Large intestine (tissue), 3 donors: Measurements from ENCODE around the gene RBM33. TPM values are rescaled to one million over a fixed set of nuclear protein-coding genes. Genes with fewer than 3 reads are reported as not detected.

Experiments used
- DNase-seq, 2 donors: peaks; one replicate each; pipeline versions ENCODE4 v3.0.0 to v3.0.0-alpha.2; 2013
- H3K27ac ChIP-seq: one replicate; pipeline ENCODE4 v1.5.1; 2013; ENCODE audit warnings: low read length
- H3K27me3 ChIP-seq: 2 replicates; pipeline ENCODE4 v1.6.1; 2013; ENCODE audit warnings: low read length; ENCODE audit not compliant: control insufficient read depth, insufficient read depth
- H3K36me3 ChIP-seq: 2 replicates; pipeline ENCODE4 v1.6.1; 2013; ENCODE audit warnings: low read length; ENCODE audit not compliant: control insufficient read depth, insufficient read depth
- H3K4me1 ChIP-seq: one replicate; pipeline ENCODE4 v1.6.1; 2013; ENCODE audit warnings: low read length; ENCODE audit not compliant: control insufficient read depth, insufficient read depth
- H3K4me3 ChIP-seq: one replicate; pipeline ENCODE4 v1.5.1; 2013; ENCODE audit warnings: low read length
- H3K9me3 ChIP-seq: one replicate; pipeline ENCODE4 v1.6.1; 2013; ENCODE audit warnings: mild to moderate bottlenecking, low read depth, low read length, moderate library complexity; ENCODE audit not compliant: control insufficient read depth
- WGBS: methylation state at CpG from one replicate; pipeline ENCODE4 v1.1.5; 2013; ENCODE audit warnings: low lambda C conversion rate; ENCODE audit not compliant: insufficient coverage; 5-methylcytosine and 5-hydroxymethylcytosine counted together
- polyA plus RNA-seq: library from polyadenylated mRNA; unstranded; fragments of 120-200 nt; gene quantifications from one replicate; pipeline ENCODE4 v1.2.1, GENCODE V29; 2013

The RBM33 gene
- polyA plus RNA-seq, 1 donor, result 42.8 TPM

GRCh38 chr7:155660758-155661093, 16.3 kb downstream of the RBM33 start:
- no peak overlapping the region for H3K27ac ChIP-seq
- 100% methylated on average over 1 of the region's 1 CpG for WGBS

GRCh38 chr7:155662343-155663043, 18.0 kb downstream of the RBM33 start:
- no CpG with 5 or more reads among the region's 5 CpGs for WGBS
- no peak for DNase-seq
- Histone ChIP-seq H3K36me3 (peaks cover 11% of the 10 kb centered on the region), H3K27me3 (no peaks in the 10 kb centered on the region), H3K4me3 (no peak overlapping the region), H3K9me3 (no peaks in the 10 kb centered on the region), H3K4me1 (no peaks in the 10 kb centered on the region), H3K27ac (no peak overlapping the region)

More at GRCh38 chr7:155660758-155661093, 16.3 kb downstream of the RBM33 start:
- Histone ChIP-seq H3K4me1 (no peaks in the 10 kb centered on the region), H3K9me3 (no peaks in the 10 kb centered on the region), H3K27me3 (no peaks in the 10 kb centered on the region), H3K36me3 (peaks cover 5% of the 10 kb centered on the region), H3K4me3 (no peak overlapping the region)
- no peak for DNase-seq

DNA sequence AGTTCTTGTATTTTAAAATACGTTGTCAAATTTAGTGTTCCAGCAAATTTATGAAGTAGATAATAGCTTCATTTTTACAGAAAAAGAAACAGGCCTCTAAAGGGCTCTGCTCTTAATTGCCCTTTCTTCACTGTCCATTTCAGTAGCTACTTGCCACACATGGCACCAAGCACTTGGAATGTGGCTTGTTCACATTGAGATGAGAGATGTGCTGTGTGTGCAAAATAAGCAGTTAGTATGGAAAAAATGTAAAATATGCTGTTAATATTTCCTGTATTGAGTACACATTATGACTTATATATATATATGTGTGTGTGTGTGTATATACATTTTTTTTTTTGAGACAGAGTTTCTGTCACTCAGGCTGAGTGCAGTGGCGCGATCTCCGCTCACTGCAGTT, 19.5 kb downstream of the RBM33 start:
- WGBS, result no CpG with 5 or more reads among the region's 4 CpGs
- Histone ChIP-seq H3K4me3 (no peak overlapping the region), H3K36me3 (peaks cover 11% of the 10 kb centered on the region), H3K9me3 (no peaks in the 10 kb centered on the region), H3K4me1 (no peaks in the 10 kb centered on the region), H3K27ac (no peak overlapping the region), H3K27me3 (no peaks in the 10 kb centered on the region)
- no peak for DNase-seq

- Histone ChIP-seq H3K4me1 (no peaks in the 10 kb centered on the region), H3K27ac (no peak overlapping the region), H3K36me3 (peaks cover 18% of the 10 kb centered on the region), H3K4me3 (no peak overlapping the region), H3K9me3 (no peaks in the 10 kb centered on the region), H3K27me3 (no peaks in the 10 kb centered on the region)
- DNase-seq, result no peak
- WGBS, result 80% methylated on average over 1 of the region's 9 CpGs
These were observed 20.9 kb downstream of the RBM33 start for GRCh38 chr7:155665079-155665956.

- no peak overlapping the region for H3K4me3 ChIP-seq
- no peak for DNase-seq
- H3K27ac ChIP-seq, result no peak overlapping the region
- H3K4me1 ChIP-seq, result no peaks in the 10 kb centered on the region
- WGBS, result no CpG with 5 or more reads among the region's 3 CpGs
- no peaks in the 10 kb centered on the region for H3K27me3 ChIP-seq
- H3K9me3 ChIP-seq, result no peaks in the 10 kb centered on the region
- peaks cover 19% of the 10 kb centered on the region for H3K36me3 ChIP-seq
These were observed 21.5 kb downstream of the RBM33 start for GRCh38 chr7:155665957-155666287.

- H3K4me3 ChIP-seq, result no peak overlapping the region
- DNase-seq, result no peak
- no CpG with 5 or more reads among the region's 6 CpGs for WGBS
- H3K27me3 ChIP-seq, result no peaks in the 10 kb centered on the region
- peaks cover 19% of the 10 kb centered on the region for H3K36me3 ChIP-seq
- no peaks in the 10 kb centered on the region for H3K4me1 ChIP-seq
- H3K27ac ChIP-seq, result no peak overlapping the region
- H3K9me3 ChIP-seq, result no peaks in the 10 kb centered on the region
These were observed 22.9 kb downstream of the RBM33 start for GRCh38 chr7:155667241-155667829.

DNA sequence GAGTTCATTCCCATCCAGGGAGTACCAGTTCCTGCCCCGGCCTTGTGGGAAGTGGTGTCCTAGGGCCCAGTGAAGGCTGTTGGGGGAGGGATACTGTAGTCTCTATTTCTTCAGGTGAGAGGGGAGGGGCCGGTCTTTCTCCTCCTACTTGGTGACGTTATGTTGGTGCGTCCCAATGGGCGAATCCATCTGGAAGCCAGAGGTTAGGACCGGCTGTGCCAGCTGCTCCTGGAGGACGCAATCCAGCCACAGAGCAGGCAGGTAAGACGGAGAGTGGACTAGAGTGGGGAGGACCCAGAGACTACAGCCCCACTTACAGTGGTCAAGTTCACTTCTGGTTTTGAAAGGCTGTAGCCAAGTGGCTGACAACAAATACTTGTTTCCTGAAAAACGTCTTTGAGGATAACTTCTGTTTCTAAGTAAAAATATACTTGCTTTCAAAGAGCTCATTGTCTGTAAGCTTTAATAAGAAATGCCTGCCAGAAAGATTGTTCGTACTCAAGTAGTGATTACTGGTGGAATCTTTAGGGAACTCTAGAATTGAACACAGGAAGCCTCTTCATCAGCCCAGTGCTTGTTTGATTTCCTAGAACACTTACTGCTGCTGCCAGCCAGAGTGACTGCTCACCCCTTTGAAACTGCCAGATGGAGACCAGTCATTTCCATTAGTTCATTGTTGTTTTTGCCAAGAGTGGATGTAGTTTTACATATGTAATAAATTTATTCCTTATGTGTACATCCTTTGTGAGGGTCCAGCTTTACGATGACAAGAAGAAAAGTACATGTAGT, 25.4 kb downstream of the RBM33 start:
- no peaks in the 10 kb centered on the region for H3K27me3 ChIP-seq
- H3K9me3 ChIP-seq, result no peaks in the 10 kb centered on the region
- H3K4me1 ChIP-seq, result no peaks in the 10 kb centered on the region
- H3K36me3 ChIP-seq, result peaks cover 27% of the 10 kb centered on the region
- DNase-seq, result no peak
- no peak overlapping the region for H3K4me3 ChIP-seq
- no peak overlapping the region for H3K27ac ChIP-seq
- WGBS, result 93% methylated on average over 3 of the region's 11 CpGs

DNA sequence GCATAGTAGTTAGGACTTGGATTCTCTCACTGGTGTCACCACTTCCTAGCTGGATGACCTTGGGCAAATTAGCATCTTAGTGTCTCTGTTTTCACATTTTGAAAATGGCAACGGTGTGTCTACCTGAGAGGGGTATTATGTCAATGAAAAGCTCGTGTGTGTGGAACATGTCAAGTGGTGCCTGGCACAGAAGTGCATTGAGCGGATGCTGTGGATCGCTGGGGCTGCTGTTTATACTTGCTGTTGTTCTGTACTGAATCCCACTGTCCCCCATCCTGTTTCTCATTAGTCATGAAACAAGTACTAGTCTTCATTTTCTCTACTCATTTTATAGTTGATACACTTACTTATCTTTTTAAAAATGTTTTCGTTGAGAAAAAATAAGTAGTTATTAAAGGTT, 26.1 kb downstream of the RBM33 start:
- Histone ChIP-seq H3K27me3 (no peaks in the 10 kb centered on the region), H3K27ac (no peak overlapping the region), H3K36me3 (peaks cover 26% of the 10 kb centered on the region), H3K4me3 (no peak overlapping the region), H3K4me1 (no peaks in the 10 kb centered on the region), H3K9me3 (no peaks in the 10 kb centered on the region)
- DNase-seq, result no peak
- 75% methylated on average over 1 of the region's 5 CpGs for WGBS

DNA sequence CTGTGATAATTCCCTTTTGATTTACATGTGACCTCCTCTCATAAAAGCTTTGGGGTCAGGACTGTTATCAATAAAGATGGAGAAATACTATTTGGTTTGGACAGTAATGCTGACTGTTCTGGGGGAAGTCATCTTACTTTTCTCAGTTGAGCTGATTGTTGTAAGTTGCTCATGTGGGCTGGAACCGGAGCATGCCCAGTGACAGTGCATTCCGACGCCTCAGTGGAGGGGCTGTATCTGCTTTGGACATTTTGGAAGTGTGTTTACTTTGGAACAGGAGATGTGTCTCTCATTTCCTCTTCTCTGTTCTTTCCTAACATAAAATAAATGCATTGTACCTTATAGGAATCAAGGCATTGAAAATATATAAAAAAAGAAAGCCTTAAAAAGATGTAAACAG, 30.1 kb downstream of the RBM33 start:
- no peak for DNase-seq
- Histone ChIP-seq H3K27me3 (no peaks in the 10 kb centered on the region), H3K4me3 (no peak overlapping the region), H3K9me3 (no peaks in the 10 kb centered on the region), H3K36me3 (peaks cover 31% of the 10 kb centered on the region), H3K4me1 (no peaks in the 10 kb centered on the region), H3K27ac (no peak overlapping the region)
- 100% methylated on average over 2 of the region's 3 CpGs for WGBS

GRCh38 chr7:155676052-155676451, 31.6 kb downstream of the RBM33 start:
- Histone ChIP-seq H3K4me3 (no peak overlapping the region), H3K27ac (no peak overlapping the region), H3K27me3 (no peaks in the 10 kb centered on the region), H3K36me3 (peaks cover 30% of the 10 kb centered on the region), H3K9me3 (no peaks in the 10 kb centered on the region), H3K4me1 (no peaks in the 10 kb centered on the region)
- no peak for DNase-seq
- 96% methylated on average over 4 of the region's 8 CpGs for WGBS
